Spleen (tissue), 11 donors: Measurements from ENCODE around the gene ANO7. TPM values are rescaled to one million over a fixed set of nuclear protein-coding genes. Genes with fewer than 3 reads are reported as not detected.

Experiments
- DNase-seq: peaks from one replicate; pipeline ENCODE4 v3.0.0-alpha.2; 2020
- H3K27ac ChIP-seq, 8 donors: fragments of 200-600 bp; sonication (generic) in 7 of 8; 1 replicate in 4 of 8; 2 replicates in 4 of 8; pipeline versions ENCODE4 v1.5.0 to v1.8.0; 2016 to 2021; ENCODE audit warnings: inconsistent platforms in 4 of 8, mild to moderate bottlenecking in 4 of 8, moderate library complexity in 1 of 8
- H3K27me3 ChIP-seq, 7 donors: fragments of 200-600 bp; sonication (generic) in 6 of 7; replicated peaks in 1 of 7; 1 replicate in 4 of 7; 2 replicates in 3 of 7; pipeline versions ENCODE4 v1.5.0 to v1.8.0; 2016 to 2021; ENCODE audit warnings: inconsistent platforms in 3 of 7, mild to moderate bottlenecking in 1 of 7
- H3K36me3 ChIP-seq, 6 donors: fragments of 200-600 bp; sonication (generic) in 5 of 6; 1 replicate in 4 of 6; 2 replicates in 2 of 6; pipeline versions ENCODE4 v1.5.0 to v1.8.0; 2016 to 2021; ENCODE audit warnings: inconsistent platforms in 2 of 6
- H3K4me1 ChIP-seq, 6 donors: fragments of 200-600 bp; sonication (generic) in 5 of 6; 1 replicate in 3 of 6; 2 replicates in 3 of 6; pipeline versions ENCODE4 v1.5.0 to v1.8.0; 2016 to 2021; ENCODE audit warnings: inconsistent platforms in 3 of 6
- H3K4me3 ChIP-seq, 8 donors: fragments of 200-600 bp; sonication (generic) in 7 of 8; 1 replicate in 4 of 8; 2 replicates in 4 of 8; pipeline versions ENCODE4 v1.5.0 to v1.8.0; 2016 to 2021; ENCODE audit warnings: inconsistent platforms in 4 of 8, mild to moderate bottlenecking in 4 of 8, moderate library complexity in 2 of 8
- H3K9me3 ChIP-seq, 8 donors: fragments of 200-600 bp; sonication (generic) in 7 of 8; 1 replicate in 4 of 8; 2 replicates in 4 of 8; pipeline versions ENCODE4 v1.5.0 to v1.8.0; 2016 to 2021; ENCODE audit warnings: inconsistent platforms in 4 of 8
- POLR2A ChIP-seq, 3 donors: fragments of 450-650 bp; IDR thresholded peaks; one replicate each; pipeline ENCODE4 v1.5.1; 2017; ENCODE audit warnings: antibody characterized with exemption in 3 of 3, mild to moderate bottlenecking in 1 of 3
- POLR2AphosphoS5 ChIP-seq, 3 donors: sonication (generic); formaldehyde crosslinking; IDR thresholded peaks; one replicate each; pipeline ENCODE4 v1.5.1; 2017; ENCODE audit warnings: antibody characterized with exemption in 3 of 3
- WGBS, 5 donors: extraction: QIAGEN DNeasy Blood & Tissue Kit in 3 of 5; methylation state at CpG; one replicate each; pipeline versions ENCODE4 v1.1.5 to v1.1.7; 2013 to 2018; 5-methylcytosine and 5-hydroxymethylcytosine counted together
- intact Hi-C: fragments of 100-400 bp; cut with DNase I; formaldehyde crosslinking; loops from one replicate; pipeline ENCODE4 v1.15.0; 2023; ENCODE audit warnings: low total_unique reads
- polyA plus RNA-seq, 3 donors: library from polyadenylated mRNA; stranded (reverse); fragments of 200-250 nt; gene quantifications; one replicate each; pipeline ENCODE4 v1.2.1, GENCODE V29; 2013
- total RNA-seq, 7 donors: library from RNA; depleted of rRNA in 3 of 7; stranded (reverse); fragments of >200 nt in 3 of 7; fragmentation: NEBNext Ultra II Directional in 4 of 7; extraction: Animal tissue kit (Norgen Biotek cat#: 25700) in 4 of 7; gene quantifications; one replicate each; pipeline versions ENCODE4 v1.1.0 to v1.2.1, GENCODE V29; 2016 to 2021
- TF ChIP-seq, protein P1 (sequence below), 11 experiments: fragments of 200-600 bp in 7 of 11; fragments of 450-650 bp in 4 of 11; sonication (generic) in 4 of 11; IDR thresholded peaks in 8 of 11; conservative IDR thresholded peaks in 3 of 11; 1 replicate in 7 of 11; 2 replicates in 4 of 11; pipeline versions ENCODE4 v1.4.0 to v1.8.0; 2016 to 2021; ENCODE audit warnings: antibody characterized with exemption in 11 of 11, inconsistent platforms in 4 of 11, mild to moderate bottlenecking in 1 of 11
- donor health status: healthy with polysubstance abuse.
- donor health status: DM: no; HTN: no; CAD: no; lungs with moderate emphysema.
- donor health status: DM: no; HTN: no; CAD: no.
- donor health status: Bipolar disorder and iron deficiency.
- donor health status: healthy.
- donor health status: DM: no; HTN: no; CAD: no.
- donor health status: DM: yes; HTN: yes; CAD: no.

The ANO7 gene
- total and polyA plus RNA-seq, 10 donors, result 0.46 to 3.5 (median 2.4) TPM

DNA sequence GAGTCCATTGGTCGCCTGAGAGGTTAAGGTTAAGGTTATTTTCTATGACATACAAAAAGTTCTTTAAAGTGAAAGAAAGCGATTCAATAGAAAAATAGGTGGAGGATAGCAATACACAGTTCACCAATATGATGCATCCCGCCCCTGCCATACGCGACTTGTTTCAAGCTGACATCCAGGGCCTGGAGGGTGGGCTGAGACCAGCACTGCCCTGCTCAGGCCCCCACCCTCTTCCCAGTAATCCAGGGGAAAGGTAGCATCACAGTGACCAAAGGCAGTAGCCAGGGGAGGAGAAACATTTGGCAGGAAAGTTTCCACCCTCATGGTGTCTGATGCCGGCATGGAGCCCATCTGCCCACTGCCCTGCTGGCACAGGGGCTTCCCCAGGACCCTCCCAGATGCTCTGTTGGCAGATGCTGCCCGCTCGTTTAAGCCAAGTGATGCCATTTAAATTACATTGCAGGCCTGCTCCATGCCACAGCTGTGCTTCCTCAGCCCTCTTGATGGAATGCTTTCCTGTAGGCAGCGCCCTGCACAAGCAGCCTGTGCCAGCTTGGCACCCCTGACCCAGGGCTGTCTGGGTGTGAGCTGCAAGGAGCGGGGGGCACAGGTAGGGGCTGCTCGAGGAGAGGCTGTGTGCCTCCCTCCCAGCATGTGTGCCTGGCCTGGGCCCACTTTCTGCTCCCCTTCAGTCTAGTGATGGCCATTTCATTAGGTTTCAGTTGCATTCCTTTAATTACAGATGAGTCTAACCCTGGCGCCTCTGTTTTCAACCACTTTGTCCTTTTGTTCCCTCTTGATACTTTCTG is 10.7 kb upstream of the ANO7 start:
- H3K27me3 ChIP-seq, result no peaks in the 10 kb centered on the region
- H3K9me3 ChIP-seq, result no peaks in the 10 kb centered on the region
- H3K4me3 ChIP-seq, result no peak overlapping the region
- H3K27ac ChIP-seq, result no peak overlapping the region
- intact Hi-C loops, result no loop called here
- 93 to 99% (median 96%) methylated on average over 10 to 12 of the region's 12 CpGs for WGBS, 5 donors
- no peak for DNase-seq
- TF ChIP-seq, protein P1, sequence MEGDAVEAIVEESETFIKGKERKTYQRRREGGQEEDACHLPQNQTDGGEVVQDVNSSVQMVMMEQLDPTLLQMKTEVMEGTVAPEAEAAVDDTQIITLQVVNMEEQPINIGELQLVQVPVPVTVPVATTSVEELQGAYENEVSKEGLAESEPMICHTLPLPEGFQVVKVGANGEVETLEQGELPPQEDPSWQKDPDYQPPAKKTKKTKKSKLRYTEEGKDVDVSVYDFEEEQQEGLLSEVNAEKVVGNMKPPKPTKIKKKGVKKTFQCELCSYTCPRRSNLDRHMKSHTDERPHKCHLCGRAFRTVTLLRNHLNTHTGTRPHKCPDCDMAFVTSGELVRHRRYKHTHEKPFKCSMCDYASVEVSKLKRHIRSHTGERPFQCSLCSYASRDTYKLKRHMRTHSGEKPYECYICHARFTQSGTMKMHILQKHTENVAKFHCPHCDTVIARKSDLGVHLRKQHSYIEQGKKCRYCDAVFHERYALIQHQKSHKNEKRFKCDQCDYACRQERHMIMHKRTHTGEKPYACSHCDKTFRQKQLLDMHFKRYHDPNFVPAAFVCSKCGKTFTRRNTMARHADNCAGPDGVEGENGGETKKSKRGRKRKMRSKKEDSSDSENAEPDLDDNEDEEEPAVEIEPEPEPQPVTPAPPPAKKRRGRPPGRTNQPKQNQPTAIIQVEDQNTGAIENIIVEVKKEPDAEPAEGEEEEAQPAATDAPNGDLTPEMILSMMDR (IDR thresholded peaks at IDR 0.05 in 8 of 11, conservative IDR thresholded peaks at IDR 0.05 in 3 of 11), result no peak
- no peak for TF ChIP-seq POLR2AphosphoS5 (IDR thresholded peaks at IDR 0.05)
- TF ChIP-seq POLR2A (IDR thresholded peaks at IDR 0.05), result no peak
- peaks cover 0 to 5% (median 0%) of the 10 kb centered on the region in 6 donors for H3K4me1 ChIP-seq
- H3K36me3 ChIP-seq, result peaks cover 0 to 99% (median 42%) of the 10 kb centered on the region in 6 donors

- Histone ChIP-seq H3K27ac (peak overlapping the region in 5 of 8 donors; percentile 23 to 69 (median 43)), H3K36me3 (peaks cover 0 to 100% (median 52%) of the 10 kb centered on the region in 6 donors), H3K4me3 (no peak overlapping the region), H3K27me3 (no peaks in the 10 kb centered on the region), H3K4me1 (peaks cover 0 to 5% (median 0%) of the 10 kb centered on the region in 6 donors), H3K9me3 (no peaks in the 10 kb centered on the region)
- intact Hi-C loops, result no loop called here
- DNase-seq, result no peak
- TF ChIP-seq, protein P1 (IDR thresholded peaks at IDR 0.05 in 8 of 11, conservative IDR thresholded peaks at IDR 0.05 in 3 of 11), result no peak
- no peak for TF ChIP-seq POLR2A (IDR thresholded peaks at IDR 0.05)
- TF ChIP-seq POLR2AphosphoS5 (IDR thresholded peaks at IDR 0.05), result no peak
- WGBS, 5 donors, result 77 to 89% (median 80%) methylated on average over 4 of the region's 4 CpGs
These were observed 9.5 kb upstream of the ANO7 start for GRCh38 chr2:241178961-241179360.

GRCh38 chr2:241179899-241180298 is 8.6 kb upstream of the ANO7 start:
- Histone ChIP-seq H3K4me1 (peaks cover 0 to 5% (median 0%) of the 10 kb centered on the region in 6 donors), H3K36me3 (peaks cover 0 to 98% (median 48%) of the 10 kb centered on the region in 6 donors), H3K9me3 (no peaks in the 10 kb centered on the region), H3K27ac (peak overlapping the region in 5 of 8 donors; percentile 23 to 69 (median 43)), H3K4me3 (no peak overlapping the region), H3K27me3 (no peaks in the 10 kb centered on the region)
- TF ChIP-seq, protein P1 (IDR thresholded peaks at IDR 0.05 in 8 of 11, conservative IDR thresholded peaks at IDR 0.05 in 3 of 11), result no peak
- no peak for TF ChIP-seq POLR2A (IDR thresholded peaks at IDR 0.05)
- TF ChIP-seq POLR2AphosphoS5 (IDR thresholded peaks at IDR 0.05), result peak in 1 of 3 donors; percentile 46
- intact Hi-C loops, result no loop called here
- 68 to 81% (median 78%) methylated on average over 4 of the region's 4 CpGs for WGBS, 5 donors
- no peak for DNase-seq

- TF ChIP-seq POLR2A (IDR thresholded peaks at IDR 0.05) (no peak), POLR2AphosphoS5 (IDR thresholded peaks at IDR 0.05) (no peak)
- TF ChIP-seq, protein P1 (IDR thresholded peaks at IDR 0.05 in 8 of 11, conservative IDR thresholded peaks at IDR 0.05 in 3 of 11), result no peak
- DNase-seq, result no peak
- intact Hi-C loops, result no loop called here
- H3K4me3 ChIP-seq, result no peak overlapping the region
- H3K36me3 ChIP-seq, result peaks cover 0 to 92% (median 47%) of the 10 kb centered on the region in 6 donors
- H3K27ac ChIP-seq, result no peak overlapping the region
- no peaks in the 10 kb centered on the region for H3K27me3 ChIP-seq
- 90 to 97% (median 95%) methylated on average over 12 of the region's 12 CpGs for WGBS, 5 donors
- H3K9me3 ChIP-seq, result no peaks in the 10 kb centered on the region
- peaks cover 0 to 5% (median 0%) of the 10 kb centered on the region in 6 donors for H3K4me1 ChIP-seq
These were observed 8.0 kb upstream of the ANO7 start for GRCh38 chr2:241180495-241180894.
